ENCODE data around the gene ZNF678.
"Not testable (repeated sequence)": the region's sequence is repeated elsewhere in the genome, so short reads cannot be mapped to it uniquely, and the experiment has no call there.

The ZNF678 gene

GRCh38 chr1:227556288-227556687, 7.1 kb upstream of the ZNF678 start:
- no peak for DNase-seq

DNA sequence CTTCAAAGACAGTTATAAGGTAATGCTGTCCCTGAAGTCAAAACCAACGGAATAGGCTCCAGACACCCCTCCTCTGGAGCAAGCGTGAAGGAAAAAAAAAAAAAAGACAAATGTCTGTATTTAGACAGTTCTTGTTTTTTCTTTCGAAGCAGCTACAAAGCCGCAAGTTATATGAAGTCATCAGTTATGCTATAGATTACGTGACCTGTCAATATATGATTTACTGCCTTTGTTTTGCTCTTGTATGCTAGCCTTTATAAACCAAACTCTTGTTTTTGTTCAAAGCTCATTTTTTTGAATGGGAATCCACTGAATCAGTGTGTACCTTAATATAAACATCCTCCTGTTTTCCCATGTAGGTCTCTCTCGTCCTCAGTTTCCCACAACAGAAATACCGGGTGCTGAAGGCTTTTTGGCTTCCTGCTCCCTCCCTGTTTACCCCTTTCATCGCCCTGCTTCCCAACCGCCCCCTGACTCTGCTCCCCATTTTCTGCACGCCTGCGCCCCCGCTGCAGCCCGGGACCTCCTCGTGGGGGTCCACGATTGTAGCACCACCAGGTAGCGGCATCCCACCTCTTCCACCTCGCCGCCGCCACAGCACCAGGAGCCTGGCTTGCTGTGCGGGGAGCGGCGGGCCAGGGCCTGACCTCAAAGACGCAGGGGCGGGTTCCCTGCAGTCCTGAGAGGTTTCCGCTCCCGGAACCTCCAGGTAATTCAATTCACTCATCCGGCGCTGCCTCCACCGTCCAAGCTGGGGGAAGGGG, 5.2 kb upstream of the ZNF678 start:
- DNase-seq = no peak

DNA sequence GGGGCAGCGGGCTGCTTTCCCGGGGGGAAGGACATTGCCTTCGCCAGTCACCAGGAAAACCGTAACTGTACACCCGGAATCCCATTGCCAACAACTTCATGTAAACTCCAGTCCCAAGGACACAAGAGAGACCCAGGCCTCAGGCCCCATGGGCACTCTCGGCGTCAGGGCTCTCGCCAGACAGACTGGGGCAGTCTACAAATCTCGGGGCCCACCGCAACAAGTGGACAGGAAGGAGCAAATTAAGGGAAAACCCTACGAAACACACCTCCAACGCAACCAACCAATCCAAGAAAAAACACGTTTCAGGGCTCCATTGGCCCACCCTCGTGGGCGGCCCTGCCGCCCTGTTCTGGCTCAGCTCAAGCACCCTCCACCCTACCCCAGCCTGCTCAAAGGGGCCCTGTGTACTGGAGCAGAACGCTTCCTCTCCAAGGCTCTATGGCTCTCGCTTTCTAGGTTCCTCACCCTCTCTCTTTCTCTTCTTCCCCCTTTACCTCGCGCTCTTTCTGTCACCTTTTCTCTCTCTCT, 4.6 kb upstream of the ZNF678 start:
- no peak for DNase-seq

- no peak for DNase-seq
Measured at GRCh38 chr1:227559499-227559898, 3.9 kb upstream of the ZNF678 start.

DNA sequence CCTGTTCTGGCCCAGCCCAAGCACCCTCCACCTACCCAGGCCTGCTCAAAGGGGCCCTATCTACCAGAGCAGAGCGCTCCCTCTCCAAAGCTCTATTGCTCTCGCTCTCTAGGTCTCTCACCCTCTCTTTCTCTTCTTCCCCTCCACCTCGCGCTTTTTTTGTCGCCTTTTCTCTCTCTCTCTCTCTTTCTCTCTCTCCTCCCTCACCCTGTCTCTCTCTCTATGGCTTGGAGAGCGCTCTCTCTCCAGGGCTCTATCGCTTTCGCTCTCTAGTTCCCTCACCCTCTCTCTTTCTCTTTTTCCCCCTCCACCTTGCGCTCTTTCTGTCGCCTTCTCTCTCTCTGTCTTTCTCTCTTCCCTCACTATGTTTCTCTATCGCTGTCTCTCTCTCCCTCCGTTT, 3.4 kb upstream of the ZNF678 start:
- no peak for DNase-seq

DNA sequence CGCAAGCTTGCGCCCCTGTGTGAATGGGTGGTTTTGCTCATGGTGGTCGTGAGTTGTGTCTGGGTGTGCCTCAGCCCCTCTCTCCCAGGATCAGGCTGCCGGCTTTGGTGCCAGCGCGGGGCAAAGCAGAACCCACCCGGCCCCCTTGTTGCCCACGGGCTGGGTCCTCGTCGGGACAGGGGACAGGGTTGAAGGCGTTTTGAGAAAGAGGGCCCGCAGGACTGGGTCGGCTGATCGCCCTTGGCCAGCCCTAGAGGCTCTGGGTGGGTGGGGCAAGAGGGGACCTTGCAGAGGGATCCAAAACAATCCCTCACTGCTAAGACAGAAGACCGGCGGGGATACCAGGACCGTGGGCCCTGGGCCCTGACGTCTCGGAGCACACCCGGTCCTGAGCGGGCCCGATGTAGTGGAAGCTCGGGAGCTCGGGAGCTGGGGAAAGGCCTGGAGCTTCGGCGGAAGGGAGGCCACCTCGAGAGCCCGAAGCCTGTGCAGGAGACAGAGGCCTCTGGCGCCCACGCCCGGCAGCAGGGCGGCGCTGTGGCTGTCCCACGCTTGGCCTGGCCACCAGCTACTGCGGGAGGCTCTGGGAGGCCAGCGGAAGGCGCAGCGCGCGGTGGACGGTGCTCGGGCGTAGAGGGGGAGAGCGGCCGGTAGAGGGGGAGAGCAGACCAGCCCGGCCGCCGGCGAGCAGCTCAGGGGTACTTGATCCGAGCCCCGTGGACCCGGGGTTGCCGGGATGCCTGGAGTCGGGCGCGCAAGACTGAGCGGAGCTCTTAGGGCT, 2.8 kb upstream of the ZNF678 start:
- DNase-seq = no peak

- DNase-seq = no peak
Measured at GRCh38 chr1:227561241-227561907, 2.0 kb upstream of the ZNF678 start.

GRCh38 chr1:227562037-227562436, 1.3 kb upstream of the ZNF678 start:
- DNase-seq = no peak

DNA sequence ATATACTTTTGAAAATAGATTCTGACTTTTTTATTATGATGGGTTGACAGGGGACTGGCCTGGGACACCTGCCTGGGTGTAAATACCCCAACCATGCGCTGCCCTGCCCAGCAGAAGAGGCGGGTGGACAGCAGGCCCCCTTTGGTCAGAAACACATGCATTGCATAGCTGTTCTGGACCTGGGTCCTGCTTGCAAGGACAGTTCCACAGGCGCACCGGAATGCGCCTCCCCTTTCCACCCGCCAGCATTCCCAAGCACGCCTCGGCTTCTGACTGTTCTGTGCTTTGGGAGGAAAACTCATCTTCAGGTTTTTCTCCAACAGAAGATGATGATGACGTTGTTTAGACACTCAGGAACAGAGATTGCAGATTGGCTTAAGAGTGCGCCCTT, 428 bp upstream of the ZNF678 start:
- no peak for DNase-seq

GRCh38 chr1:227567256-227567655, 3.9 kb downstream of the ZNF678 start:
- no peak for DNase-seq

GRCh38 chr1:227568593-227568992, 5.2 kb downstream of the ZNF678 start:
- DNase-seq = no peak

DNA sequence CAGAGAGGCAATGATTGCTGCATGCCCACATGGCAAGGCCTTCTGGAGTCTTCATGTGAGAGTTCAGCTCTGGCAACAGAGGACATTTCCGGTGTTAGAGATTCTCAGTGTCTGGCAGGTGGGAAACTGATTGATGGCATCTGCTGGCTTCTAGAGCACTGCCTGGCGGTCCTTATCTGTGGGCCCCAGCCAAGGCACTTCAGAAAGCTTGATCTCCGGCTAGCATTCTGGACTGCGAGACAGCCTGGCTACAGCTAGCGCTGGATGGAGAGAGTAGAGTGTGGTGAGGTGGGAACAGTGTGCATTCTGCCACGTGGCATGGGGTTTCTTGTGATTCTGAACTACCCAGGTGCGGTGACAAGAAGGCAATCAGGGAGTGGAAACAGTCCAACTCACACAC, 9.4 kb downstream of the ZNF678 start:
- DNase-seq = no peak

- DNase-seq = no peak
Measured at GRCh38 chr1:227574926-227575325, 11.6 kb downstream of the ZNF678 start.

GRCh38 chr1:227576189-227576588, 12.8 kb downstream of the ZNF678 start:
- DNase-seq = no peak

GRCh38 chr1:227577500-227577899, 14.1 kb downstream of the ZNF678 start:
- no peak for DNase-seq

GRCh38 chr1:227583354-227583753, 20.0 kb downstream of the ZNF678 start:
- DNase-seq = no peak

- DNase-seq = no peak
Measured at GRCh38 chr1:227586733-227587132, 23.4 kb downstream of the ZNF678 start.

GRCh38 chr1:227587968-227588367, 24.6 kb downstream of the ZNF678 start:
- no peak for DNase-seq

- not testable (repeated sequence) for DNase-seq
Measured at GRCh38 chr1:227588769-227589168, 25.4 kb downstream of the ZNF678 start.

DNA sequence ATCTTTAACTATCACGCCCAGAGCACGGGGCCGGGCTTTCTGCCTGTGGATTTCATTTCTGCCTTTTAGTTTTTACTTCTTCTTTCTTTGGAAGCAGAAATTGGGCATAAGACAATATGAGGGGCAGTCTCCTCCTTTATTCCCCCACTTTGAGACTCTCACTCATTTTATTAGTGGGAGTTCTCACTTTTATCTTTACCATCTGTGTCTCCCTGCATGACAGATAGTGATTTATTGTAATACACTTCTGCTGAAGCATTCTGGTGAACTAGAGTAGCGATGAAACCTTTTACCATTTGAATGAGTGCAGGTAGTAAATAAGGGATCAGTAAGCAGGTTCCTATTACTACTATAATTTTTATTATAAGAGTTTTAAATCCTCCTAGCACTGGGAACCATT, 26.4 kb downstream of the ZNF678 start:
- DNase-seq = not testable (repeated sequence)

GRCh38 chr1:227596222-227596621, 32.9 kb downstream of the ZNF678 start:
- not testable (repeated sequence) for DNase-seq

GRCh38 chr1:227603327-227603726, 40.0 kb downstream of the ZNF678 start:
- no peak for DNase-seq

- no peak for DNase-seq
Measured at GRCh38 chr1:227604446-227604845, 41.1 kb downstream of the ZNF678 start.

- not testable (repeated sequence) for DNase-seq
Measured at GRCh38 chr1:227606271-227606670, 42.9 kb downstream of the ZNF678 start.
